ENCODE results near the gene MTM1.

The MTM1 gene

GRCh38 chrX:150676221-150676620 is 107.8 kb downstream of the MTM1 start:
- no peak for DNase-seq (ENCODE audit: low spot score)

- no peak for DNase-seq (ENCODE audit: low spot score)
Observed at GRCh38 chrX:150680974-150681373, 112.6 kb downstream of the MTM1 start.

- DNase-seq (ENCODE audit: low spot score): no peak
Observed at GRCh38 chrX:150683112-150683511, 114.7 kb downstream of the MTM1 start.

- peak; percentile 54 for DNase-seq (ENCODE audit: low spot score)
Observed at GRCh38 chrX:150683536-150684146, 115.2 kb downstream of the MTM1 start.

- no peak for DNase-seq (ENCODE audit: low spot score)
Observed at GRCh38 chrX:150688911-150689451, 120.6 kb downstream of the MTM1 start.

DNA sequence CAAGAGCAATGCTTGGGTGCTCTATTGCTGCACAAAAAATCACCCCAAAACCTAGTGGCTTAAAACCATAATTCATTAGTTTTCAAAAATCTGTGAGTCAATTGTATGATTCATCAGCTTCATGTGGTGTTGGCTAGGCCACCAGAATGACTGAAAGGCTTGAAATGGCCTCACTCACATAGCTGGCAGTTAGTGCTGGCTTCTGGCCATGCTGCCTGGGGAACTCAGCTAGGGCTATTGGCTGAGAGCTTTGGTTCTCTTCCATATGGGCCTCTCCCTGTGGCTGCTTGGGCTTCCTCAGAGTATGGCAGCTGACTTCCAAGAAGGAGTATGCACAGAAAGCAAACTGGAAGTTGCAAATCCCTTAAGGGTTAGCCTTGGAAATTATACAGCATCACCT is 121.7 kb downstream of the MTM1 start:
- no peak for DNase-seq (ENCODE audit: low spot score)

DNA sequence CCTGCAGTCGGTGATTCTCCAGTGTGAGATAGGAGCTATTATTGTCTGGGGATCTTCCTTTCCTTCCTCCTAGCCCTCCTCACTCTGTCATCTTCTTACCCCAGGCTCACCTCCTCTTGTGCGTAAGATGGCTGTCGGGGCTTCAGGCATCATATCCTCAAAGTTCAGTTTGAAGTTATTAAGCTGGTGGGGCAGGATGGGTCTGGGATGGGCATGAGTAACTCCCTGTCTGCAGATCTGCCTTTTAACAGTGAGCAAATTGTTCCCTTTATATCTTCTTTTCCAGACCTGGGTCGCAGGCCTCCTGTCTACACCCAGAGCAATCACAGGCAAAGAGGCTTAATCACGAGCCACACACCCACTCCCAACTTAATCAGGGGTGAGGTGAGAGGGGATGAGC is 123.9 kb downstream of the MTM1 start:
- DNase-seq (ENCODE audit: low spot score): no peak

GRCh38 chrX:150692831-150693724 is 124.7 kb downstream of the MTM1 start, which contains the start of gene MTMR1:
Gene MTMR1, plus strand, starts transcription at chrX:150693396. Its CDS starts 135 bp downstream, at chrX:150693531.
- no peak for DNase-seq (ENCODE audit: low spot score)

DNA sequence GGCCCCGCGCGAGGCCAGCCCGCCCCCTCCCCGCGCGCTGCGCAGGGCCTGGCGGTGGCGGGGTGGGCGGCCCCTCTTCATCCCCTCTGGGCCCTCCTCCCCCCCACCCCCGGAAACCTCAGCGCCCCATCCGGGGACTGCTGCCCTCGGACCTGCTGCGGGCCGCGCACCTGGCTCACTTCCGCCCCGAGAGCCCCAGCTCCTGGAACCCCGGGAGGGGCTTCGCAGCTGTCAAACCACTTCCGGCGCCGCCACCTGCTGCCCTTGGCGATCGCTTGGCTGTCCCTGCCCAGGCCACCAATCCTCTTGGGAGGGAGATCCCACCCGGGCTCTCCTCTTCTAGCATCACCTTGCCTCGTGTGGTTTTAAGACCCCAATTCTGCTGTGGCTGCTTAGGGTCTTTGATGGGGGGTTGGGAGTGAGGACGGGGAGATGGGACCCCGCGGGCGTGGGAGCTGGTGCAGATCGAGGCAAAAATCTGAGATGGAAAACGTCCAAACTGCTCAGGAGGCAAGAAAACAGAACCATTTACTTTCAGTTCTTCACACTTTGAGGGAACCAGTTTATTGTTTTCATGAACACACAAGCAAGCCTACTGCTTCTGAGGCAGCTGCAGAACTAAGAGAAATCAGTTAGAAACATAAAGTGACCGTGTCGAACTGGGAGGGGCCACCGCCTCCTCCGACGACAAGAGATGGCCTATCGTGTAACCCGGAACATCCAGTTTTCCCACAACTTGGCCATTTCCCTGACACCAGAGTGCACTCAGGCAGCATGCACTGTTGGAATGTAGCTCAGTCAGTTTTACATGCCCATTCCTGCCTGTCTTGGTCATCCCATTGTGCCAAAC is 125.5 kb downstream of the MTM1 start:
- no peak for DNase-seq (ENCODE audit: low spot score)

GRCh38 chrX:150694738-150695410 is 126.5 kb downstream of the MTM1 start:
- no peak for DNase-seq (ENCODE audit: low spot score)

- DNase-seq (ENCODE audit: low spot score): no peak
Observed at GRCh38 chrX:150696331-150696730, 127.9 kb downstream of the MTM1 start.

DNA sequence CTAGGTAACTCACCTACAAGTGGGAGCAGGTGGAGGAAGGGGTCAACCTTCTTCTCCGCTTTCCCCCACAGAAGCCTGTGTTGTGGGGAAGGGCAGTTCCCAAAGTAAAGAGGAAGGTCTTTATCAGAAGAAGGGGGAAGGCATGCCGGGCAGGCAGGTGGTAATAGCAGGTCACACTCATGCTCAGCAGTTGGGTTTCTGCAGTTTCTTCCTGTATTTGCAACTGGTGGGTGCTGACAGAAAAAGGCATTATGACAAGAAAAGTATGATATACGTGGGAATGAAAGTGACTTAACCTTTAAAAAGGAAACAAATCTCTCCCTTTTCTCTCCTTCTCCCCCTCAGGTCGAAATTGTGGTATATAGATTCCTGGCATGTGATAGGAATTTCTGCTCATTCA is 128.4 kb downstream of the MTM1 start:
- no peak for DNase-seq (ENCODE audit: low spot score)

GRCh38 chrX:150697641-150698040 is 129.2 kb downstream of the MTM1 start:
- DNase-seq (ENCODE audit: low spot score): no peak

GRCh38 chrX:150698981-150699380 is 130.6 kb downstream of the MTM1 start:
- DNase-seq (ENCODE audit: low spot score): no peak

DNA sequence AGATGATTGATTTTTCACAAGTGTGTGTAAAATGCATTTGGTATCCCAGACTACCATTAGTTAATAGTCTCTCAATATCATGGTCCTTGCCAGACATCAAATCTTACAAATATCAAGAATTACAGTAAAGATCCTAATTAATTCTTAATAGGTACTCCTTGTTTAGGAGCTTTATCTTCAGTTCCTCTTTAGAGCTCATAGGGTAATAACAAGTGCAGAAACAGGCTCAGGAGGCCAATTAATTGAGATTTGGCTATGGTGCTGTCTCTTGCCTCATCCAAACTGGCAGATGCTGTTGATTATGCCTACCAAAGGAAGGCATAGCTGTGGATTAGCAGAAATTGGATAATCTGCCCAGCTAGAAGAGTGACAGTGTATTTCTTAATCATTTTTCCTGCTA is 131.7 kb downstream of the MTM1 start:
- DNase-seq (ENCODE audit: low spot score): no peak

DNA sequence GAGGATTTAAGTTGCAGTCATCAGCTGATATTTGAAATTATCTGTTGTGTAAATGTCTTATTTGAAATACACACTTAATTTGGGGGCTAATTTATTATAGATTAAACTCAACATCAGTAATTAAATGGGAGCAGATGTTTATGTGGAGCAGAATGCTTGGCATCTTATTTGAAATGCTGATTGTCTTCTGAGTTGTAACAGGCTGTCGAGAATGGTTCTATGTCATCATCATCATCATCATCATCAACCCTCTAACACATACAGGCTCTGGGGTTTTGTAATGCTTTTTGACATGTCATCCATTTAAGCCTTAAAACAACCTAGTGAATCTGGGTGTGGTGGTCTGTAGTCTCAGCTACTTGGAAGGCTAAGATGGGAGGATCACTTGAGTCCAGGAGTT is 133.0 kb downstream of the MTM1 start:
- DNase-seq (ENCODE audit: low spot score): no peak

GRCh38 chrX:150702966-150703694 is 134.7 kb downstream of the MTM1 start:
- DNase-seq (ENCODE audit: low spot score): no peak

GRCh38 chrX:150703695-150703974 is 135.2 kb downstream of the MTM1 start:
- DNase-seq (ENCODE audit: low spot score): no peak

- DNase-seq (ENCODE audit: low spot score): no peak
Observed at GRCh38 chrX:150704030-150704613, 135.7 kb downstream of the MTM1 start.

GRCh38 chrX:150712619-150713018 is 144.2 kb downstream of the MTM1 start:
- no peak for DNase-seq (ENCODE audit: low spot score)

GRCh38 chrX:150715184-150715583 is 146.8 kb downstream of the MTM1 start:
- DNase-seq (ENCODE audit: low spot score): no peak
